Testis (tissue), 3 donors: ENCODE measurements around the gene ANKRD2. TPM values are rescaled to one million over a fixed set of nuclear protein-coding genes. Genes with fewer than 3 reads are reported as not detected.

Experiments
- DNase-seq: peaks from one replicate; pipeline ENCODE4 v3.0.0-alpha.2; 2019
- H3K27ac ChIP-seq, 2 donors: fragments of 200-600 bp; sonication (generic); one replicate each; pipeline ENCODE4 v1.5.1; 2019
- H3K27me3 ChIP-seq: fragments of 200-600 bp; sonication (generic); one replicate; pipeline ENCODE4 v1.5.1; 2019
- H3K36me3 ChIP-seq: fragments of 200-600 bp; sonication (generic); one replicate; pipeline ENCODE4 v1.5.1; 2017; ENCODE audit warnings: low read depth; ENCODE audit errors: missing control alignments
- H3K4me1 ChIP-seq: fragments of 200-600 bp; sonication (generic); one replicate; pipeline ENCODE4 v1.5.1; 2019
- H3K4me3 ChIP-seq, 2 donors: fragments of 200-600 bp; sonication (generic); one replicate each; pipeline ENCODE4 v1.5.1; 2017 to 2019
- H3K9me3 ChIP-seq: fragments of 200-600 bp; sonication (generic); one replicate; pipeline ENCODE4 v1.5.1; 2017
- POLR2A ChIP-seq: fragments of 450-650 bp; IDR thresholded peaks from one replicate; pipeline ENCODE4 v1.6.1; 2017; ENCODE audit warnings: antibody characterized with exemption, mild to moderate bottlenecking, moderate library complexity
- WGBS, 2 donors: methylation state at CpG; one replicate each; pipeline ENCODE4 v1.1.5; 2018; 5-methylcytosine and 5-hydroxymethylcytosine counted together
- intact Hi-C: fragments of 100-400 bp; cut with DNase I; formaldehyde crosslinking; loops from one replicate; pipeline ENCODE4 v1.15.1; 2023; ENCODE audit warnings: low total_unique reads
- polyA plus RNA-seq: library from polyadenylated mRNA; stranded (reverse); fragments of 350-450 nt; fragmentation: Illumina TruSeq; extraction: RNeasy Lipid Tissue Mini Kit (QIAGEN cat#74804); gene quantifications from one replicate; pipeline ENCODE4 v1.2.3, GENCODE V29; 2014; ENCODE audit warnings: low read depth, low replicate concordance; ENCODE audit not compliant: insufficient read depth
- total RNA-seq, 2 donors: library from RNA; depleted of rRNA; stranded (reverse); fragments of >200 nt; gene quantifications; one replicate each; pipeline ENCODE4 v1.2.3, GENCODE V29; 2016
- TF ChIP-seq, protein P1 (sequence below), 3 experiments: fragments of 450-650 bp in 2 of 3; fragments of 200-600 bp in 1 of 3; sonication (generic) in 1 of 3; IDR thresholded peaks; one replicate each; pipeline ENCODE4 v1.5.1; 2016 to 2019; ENCODE audit warnings: antibody characterized with exemption in 3 of 3, mild to moderate bottlenecking in 2 of 3, moderate library complexity in 1 of 3

Gene ANKRD2
- total and polyA plus RNA-seq, 3 donors from 2014 or later, result 0.43 to 3.5 (median 1.9) TPM

DNA sequence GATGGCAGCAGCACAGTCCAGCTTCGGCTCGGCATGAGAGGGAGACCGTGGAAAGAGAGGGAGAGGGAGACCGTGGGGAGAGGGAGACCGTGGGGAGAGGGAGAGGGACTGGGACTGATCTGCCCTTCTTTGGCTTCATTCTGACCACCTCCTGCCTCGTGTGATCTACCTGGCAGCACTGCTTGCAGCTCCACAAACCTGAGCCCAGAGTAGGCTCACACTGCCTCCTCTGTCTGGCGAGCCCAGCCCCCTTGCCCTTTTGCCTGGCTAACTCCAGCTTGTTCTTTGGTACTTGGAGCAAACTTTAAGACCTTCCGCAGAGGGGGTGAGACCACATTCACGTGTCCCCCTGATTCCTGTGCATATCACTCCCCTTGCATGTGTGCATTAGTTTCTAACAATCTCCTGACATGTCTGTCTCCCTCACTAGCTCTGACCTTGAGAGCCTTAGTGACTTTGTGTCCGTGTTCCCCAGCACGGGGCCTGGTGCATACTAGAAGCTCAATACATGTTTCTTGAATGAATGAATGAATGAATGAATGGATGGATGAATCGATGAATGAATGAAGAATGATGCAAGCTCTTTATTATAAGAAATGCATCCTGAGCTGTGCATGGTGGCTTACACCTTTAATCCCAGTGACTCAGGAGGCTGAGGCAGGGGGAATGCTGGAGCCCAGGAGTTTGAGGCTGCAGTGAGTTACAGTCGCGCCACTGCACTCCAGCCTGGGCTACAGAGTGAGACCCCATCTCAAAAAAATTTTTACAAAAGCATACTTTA, 42.7 kb upstream of the ANKRD2 start:
- intact Hi-C loops, result no loop called here
- Histone ChIP-seq H3K4me3 (no peak overlapping the region), H3K4me1 (peaks cover 4% of the 10 kb centered on the region), H3K27ac (no peak overlapping the region), H3K27me3 (no peaks in the 10 kb centered on the region), H3K36me3 (no peaks in the 10 kb centered on the region), H3K9me3 (no peaks in the 10 kb centered on the region)
- no peak for DNase-seq
- no peak for TF ChIP-seq POLR2A
- TF ChIP-seq, protein P1, sequence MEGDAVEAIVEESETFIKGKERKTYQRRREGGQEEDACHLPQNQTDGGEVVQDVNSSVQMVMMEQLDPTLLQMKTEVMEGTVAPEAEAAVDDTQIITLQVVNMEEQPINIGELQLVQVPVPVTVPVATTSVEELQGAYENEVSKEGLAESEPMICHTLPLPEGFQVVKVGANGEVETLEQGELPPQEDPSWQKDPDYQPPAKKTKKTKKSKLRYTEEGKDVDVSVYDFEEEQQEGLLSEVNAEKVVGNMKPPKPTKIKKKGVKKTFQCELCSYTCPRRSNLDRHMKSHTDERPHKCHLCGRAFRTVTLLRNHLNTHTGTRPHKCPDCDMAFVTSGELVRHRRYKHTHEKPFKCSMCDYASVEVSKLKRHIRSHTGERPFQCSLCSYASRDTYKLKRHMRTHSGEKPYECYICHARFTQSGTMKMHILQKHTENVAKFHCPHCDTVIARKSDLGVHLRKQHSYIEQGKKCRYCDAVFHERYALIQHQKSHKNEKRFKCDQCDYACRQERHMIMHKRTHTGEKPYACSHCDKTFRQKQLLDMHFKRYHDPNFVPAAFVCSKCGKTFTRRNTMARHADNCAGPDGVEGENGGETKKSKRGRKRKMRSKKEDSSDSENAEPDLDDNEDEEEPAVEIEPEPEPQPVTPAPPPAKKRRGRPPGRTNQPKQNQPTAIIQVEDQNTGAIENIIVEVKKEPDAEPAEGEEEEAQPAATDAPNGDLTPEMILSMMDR (IDR thresholded peaks at IDR 0.05), result no peak
- WGBS, 2 donors, result 76 to 85% methylated on average over 12 to 14 of the region's 14 CpGs

DNA sequence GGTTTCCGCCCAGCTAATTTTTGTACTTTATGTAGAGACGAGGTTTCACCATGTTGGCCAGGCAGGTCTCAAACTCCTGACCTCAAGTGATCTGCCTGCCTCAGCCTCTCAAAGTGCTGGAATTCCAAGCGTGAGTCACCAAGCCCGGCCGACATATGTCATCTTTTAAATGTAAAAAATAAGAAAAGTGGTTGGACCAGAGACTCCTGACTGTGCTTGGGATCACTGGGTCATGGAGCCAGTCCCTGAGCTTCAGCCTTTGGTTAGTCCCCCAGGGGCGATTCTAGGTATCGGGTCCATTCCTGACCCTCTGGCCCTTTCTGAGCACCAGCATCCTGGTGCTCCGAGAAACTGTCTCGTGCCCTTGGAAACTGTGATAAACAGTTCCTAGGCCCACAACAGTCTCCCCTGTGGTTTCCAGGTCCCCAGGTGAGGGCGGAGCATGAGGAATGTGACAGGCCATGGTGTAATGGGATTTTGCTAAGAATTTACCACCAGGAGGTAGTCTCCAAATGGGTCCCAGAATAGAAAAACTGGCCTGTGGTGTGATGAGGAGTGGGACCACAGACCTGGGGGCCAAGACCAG, 41.1 kb upstream of the ANKRD2 start:
- 88 to 97% methylated on average over 10 of the region's 10 CpGs for WGBS, 2 donors
- no peak for TF ChIP-seq POLR2A
- TF ChIP-seq, protein P1 (IDR thresholded peaks at IDR 0.05), result no peak

DNA sequence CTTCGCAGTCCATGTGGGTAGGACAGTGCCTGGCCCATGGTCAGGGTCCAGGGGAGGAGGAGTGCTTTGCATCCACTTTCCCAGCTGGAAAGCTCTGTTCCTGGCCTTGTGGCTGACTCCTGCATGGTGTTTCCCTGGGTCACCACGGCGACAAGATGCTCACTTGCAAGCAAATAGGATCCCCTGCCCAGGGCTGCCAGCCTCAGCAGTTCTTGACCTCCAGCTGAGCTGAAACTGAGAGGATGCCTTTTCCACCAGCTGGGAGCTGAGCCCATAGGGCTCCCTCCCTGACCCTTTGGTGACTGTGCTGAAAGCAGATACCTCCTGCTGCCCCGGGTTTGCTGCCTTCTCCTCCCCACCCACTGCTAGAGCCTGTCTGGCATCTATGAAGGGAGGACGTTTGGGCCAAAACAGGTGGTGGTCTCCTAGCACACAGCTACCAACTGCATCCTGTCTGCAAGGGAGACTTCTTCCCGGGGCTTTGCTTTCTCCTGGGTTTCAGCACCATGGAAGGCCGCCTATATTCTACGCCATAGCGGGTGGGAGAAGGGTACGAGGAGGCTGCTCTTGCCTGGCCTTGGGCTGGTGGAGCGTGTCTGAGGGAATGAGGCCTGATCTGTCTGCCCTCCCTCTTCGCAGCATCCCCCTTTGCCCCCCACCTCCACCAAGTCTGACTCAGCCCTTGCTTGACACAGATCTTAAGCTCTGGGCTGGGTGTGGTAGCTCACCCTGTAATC, 39.5 kb upstream of the ANKRD2 start:
- Histone ChIP-seq H3K4me1 (no peaks in the 10 kb centered on the region), H3K27ac (no peak overlapping the region), H3K27me3 (no peaks in the 10 kb centered on the region), H3K9me3 (no peaks in the 10 kb centered on the region), H3K4me3 (no peak overlapping the region), H3K36me3 (no peaks in the 10 kb centered on the region)
- no peak for DNase-seq
- WGBS, 2 donors, result 71 to 84% methylated on average over 11 to 12 of the region's 12 CpGs
- no peak for TF ChIP-seq POLR2A
- TF ChIP-seq, protein P1 (IDR thresholded peaks at IDR 0.05), result no peak
- intact Hi-C loops, result no loop called here

More for the DNA sequence above, 41.1 kb upstream of the ANKRD2 start:
- Histone ChIP-seq H3K4me3 (no peak overlapping the region), H3K9me3 (no peaks in the 10 kb centered on the region), H3K36me3 (no peaks in the 10 kb centered on the region), H3K4me1 (no peaks in the 10 kb centered on the region), H3K27me3 (no peaks in the 10 kb centered on the region), H3K27ac (no peak overlapping the region)
- intact Hi-C loops, result no loop called here
- DNase-seq, result no peak

DNA sequence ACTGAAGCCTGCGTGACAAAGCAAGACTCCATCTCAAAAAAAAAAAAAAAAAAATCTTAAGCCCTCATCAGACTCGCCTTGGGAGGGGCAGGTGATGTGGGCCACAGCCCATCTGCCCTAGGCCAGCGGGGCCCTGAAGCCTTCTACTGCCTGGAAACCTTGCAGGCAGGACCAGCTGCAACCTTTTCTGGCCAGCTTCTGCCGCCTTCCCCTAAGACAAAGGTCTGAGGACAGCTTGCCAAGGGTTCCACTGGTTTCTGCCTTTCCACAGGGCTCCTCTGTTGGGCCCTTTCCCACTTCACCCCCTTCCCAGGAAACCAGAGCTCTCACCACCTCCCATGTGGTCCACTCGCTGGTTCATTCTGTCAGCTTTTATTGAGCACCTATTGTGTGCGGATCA, 38.7 kb upstream of the ANKRD2 start:
- Histone ChIP-seq H3K4me1 (peaks cover 6% of the 10 kb centered on the region), H3K27me3 (no peaks in the 10 kb centered on the region), H3K9me3 (no peaks in the 10 kb centered on the region), H3K36me3 (no peaks in the 10 kb centered on the region), H3K4me3 (no peak overlapping the region), H3K27ac (no peak overlapping the region)
- DNase-seq, result no peak
- TF ChIP-seq, protein P1 (IDR thresholded peaks at IDR 0.05), result no peak
- TF ChIP-seq POLR2A, result no peak
- WGBS, 2 donors, result 77 to 80% methylated on average over 6 of the region's 6 CpGs
- intact Hi-C loops, result no loop called here
